BJ (cell line): Measurements from ENCODE around the gene SYNE1. TPM values are rescaled to one million over a fixed set of nuclear protein-coding genes. Genes with fewer than 3 reads are reported as not detected.
A peak's percentile ranks its signal among the peaks of the same experiment; 100 is the strongest.

Experiments used
- CTCF ChIA-PET: fragments of 350-600 bp; formaldehyde crosslinking; extraction: SDS; loops from one replicate; lab custom pipeline; 2021; ENCODE audit warnings: antibody characterized with exemption, inconsistent platforms; lab: Yijun Ruan, JAX
- POLR2A ChIA-PET: fragments of 300-600 bp; sonication (Branson Sonifier 250); formaldehyde crosslinking; extraction: SDS; loops from one replicate; lab custom pipeline; 2021; ENCODE audit warnings: antibody characterized with exemption; lab: Charles Lee
- DNase-seq: peaks from one replicate; pipeline ENCODE4 v3.0.0-alpha.2; 2011; ENCODE audit warnings: low read depth
- H3K27me3 ChIP-seq: 2 replicates; pipeline ENCODE4 v1.6.0; 2011; ENCODE audit warnings: low read length; ENCODE audit not compliant: control insufficient read depth, insufficient read depth
- H3K36me3 ChIP-seq: 2 replicates; pipeline ENCODE4 v1.5.1; 2011; ENCODE audit warnings: low read length; ENCODE audit not compliant: control insufficient read depth, insufficient read depth
- H3K4me3 ChIP-seq: 2 replicates; pipeline ENCODE4 v1.5.1; 2011; ENCODE audit warnings: low read depth, mild to moderate bottlenecking, control low read depth, low read length
- polyA plus RNA-seq: library from polyadenylated mRNA; depleted of rRNA; stranded (reverse); fragments of >200 nt; gene quantifications from 2 replicates; pipeline ENCODE4 v1.2.3, GENCODE V29; 2011
- TF ChIP-seq, protein P1 (sequence below): IDR thresholded peaks from 2 replicates; pipeline ENCODE4 v1.5.1; 2011; ENCODE audit warnings: low read depth, mild to moderate bottlenecking, control low read depth, inconsistent platforms, low read length, moderate library complexity; ENCODE audit not compliant: insufficient read depth

Gene SYNE1
- polyA plus RNA-seq, 1 experiment = 44.2 TPM

DNA sequence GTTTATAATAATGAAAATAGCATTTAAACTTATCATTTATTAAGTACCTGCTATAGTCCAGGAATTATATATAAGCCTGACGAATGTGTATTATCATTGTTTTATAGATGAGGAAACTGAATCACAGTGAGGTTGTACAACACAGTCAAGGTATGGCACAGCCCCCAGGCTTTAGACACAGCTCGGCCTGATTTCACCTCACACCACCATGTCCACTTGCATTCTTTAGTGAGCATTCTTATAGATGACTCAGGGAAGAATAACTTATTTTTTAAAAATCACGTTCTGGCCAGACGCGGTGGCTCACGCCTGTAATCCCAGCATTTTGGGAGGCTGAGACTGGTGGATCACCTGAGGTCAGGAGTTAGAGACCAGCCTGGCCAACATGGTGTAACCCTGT is 289.0 kb downstream of the SYNE1 start:
- H3K4me3 ChIP-seq = no peak overlapping the region
- POLR2A ChIA-PET = no interaction called here
- DNase-seq = no peak
- CTCF ChIA-PET = interaction anchor here (1.0 kb wide), 1 partner anchor 9 kb away, joined by 3 read pairs; no protein-coding TSS in a partner anchor
- TF ChIP-seq, protein P1, sequence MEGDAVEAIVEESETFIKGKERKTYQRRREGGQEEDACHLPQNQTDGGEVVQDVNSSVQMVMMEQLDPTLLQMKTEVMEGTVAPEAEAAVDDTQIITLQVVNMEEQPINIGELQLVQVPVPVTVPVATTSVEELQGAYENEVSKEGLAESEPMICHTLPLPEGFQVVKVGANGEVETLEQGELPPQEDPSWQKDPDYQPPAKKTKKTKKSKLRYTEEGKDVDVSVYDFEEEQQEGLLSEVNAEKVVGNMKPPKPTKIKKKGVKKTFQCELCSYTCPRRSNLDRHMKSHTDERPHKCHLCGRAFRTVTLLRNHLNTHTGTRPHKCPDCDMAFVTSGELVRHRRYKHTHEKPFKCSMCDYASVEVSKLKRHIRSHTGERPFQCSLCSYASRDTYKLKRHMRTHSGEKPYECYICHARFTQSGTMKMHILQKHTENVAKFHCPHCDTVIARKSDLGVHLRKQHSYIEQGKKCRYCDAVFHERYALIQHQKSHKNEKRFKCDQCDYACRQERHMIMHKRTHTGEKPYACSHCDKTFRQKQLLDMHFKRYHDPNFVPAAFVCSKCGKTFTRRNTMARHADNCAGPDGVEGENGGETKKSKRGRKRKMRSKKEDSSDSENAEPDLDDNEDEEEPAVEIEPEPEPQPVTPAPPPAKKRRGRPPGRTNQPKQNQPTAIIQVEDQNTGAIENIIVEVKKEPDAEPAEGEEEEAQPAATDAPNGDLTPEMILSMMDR = no peak
- H3K36me3 ChIP-seq = peaks cover 8% of the 10 kb centered on the region
- no peaks in the 10 kb centered on the region for H3K27me3 ChIP-seq

DNA sequence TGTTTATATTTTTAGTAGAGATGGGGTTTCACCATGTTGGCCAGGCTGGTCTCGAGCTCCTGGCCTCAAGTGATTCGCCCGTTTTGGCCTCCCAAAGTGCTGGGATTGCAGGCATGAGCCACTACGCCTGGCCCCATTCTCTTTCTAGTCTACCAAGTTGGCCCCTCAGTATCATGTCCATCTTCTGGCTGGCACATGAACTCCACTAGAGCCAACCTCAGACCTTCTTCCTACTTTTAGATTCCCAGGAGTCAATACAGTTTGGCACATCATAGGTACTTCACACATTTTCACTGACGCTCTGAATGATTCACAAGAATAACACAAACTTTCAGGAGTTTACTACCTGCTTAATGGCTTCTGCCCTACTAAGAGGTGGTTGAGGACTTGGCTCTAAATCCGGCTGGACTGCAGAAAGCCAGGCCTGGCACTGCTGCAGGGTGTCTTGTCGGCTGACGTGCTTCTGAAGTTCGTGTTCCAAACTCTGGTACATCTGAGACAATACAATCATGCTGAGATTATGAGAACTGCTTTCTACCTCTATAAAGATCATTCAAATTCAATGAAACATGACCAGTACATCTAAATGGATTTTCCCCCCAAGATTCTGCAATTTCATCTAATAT is 293.3 kb downstream of the SYNE1 start:
- DNase-seq = no peak
- Histone ChIP-seq H3K27me3 (no peaks in the 10 kb centered on the region), H3K4me3 (no peak overlapping the region), H3K36me3 (peaks cover 7% of the 10 kb centered on the region)
- ChIA-PET CTCF (no interaction called here), POLR2A (no interaction called here)
- TF ChIP-seq, protein P1 = no peak

DNA sequence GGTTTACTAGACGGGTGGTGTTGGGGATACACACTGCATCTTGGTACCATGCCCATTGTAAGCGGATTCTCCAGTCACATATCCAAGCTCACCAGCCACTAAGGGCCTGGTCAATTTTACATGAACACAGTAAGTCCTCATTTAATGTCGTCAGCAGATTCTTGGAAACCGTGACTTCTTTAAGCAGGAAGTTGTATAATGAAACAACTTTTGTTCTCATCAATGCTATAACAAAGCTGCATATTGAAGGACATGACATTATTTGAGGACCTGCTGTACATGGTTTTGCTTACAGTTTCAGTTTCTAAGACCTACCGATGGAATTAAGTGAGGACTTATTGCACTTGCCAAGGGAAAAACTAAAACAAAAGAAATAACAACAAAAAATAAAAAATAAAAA is 295.6 kb downstream of the SYNE1 start:
- POLR2A ChIA-PET = no interaction called here
- CTCF ChIA-PET = no interaction called here

DNA sequence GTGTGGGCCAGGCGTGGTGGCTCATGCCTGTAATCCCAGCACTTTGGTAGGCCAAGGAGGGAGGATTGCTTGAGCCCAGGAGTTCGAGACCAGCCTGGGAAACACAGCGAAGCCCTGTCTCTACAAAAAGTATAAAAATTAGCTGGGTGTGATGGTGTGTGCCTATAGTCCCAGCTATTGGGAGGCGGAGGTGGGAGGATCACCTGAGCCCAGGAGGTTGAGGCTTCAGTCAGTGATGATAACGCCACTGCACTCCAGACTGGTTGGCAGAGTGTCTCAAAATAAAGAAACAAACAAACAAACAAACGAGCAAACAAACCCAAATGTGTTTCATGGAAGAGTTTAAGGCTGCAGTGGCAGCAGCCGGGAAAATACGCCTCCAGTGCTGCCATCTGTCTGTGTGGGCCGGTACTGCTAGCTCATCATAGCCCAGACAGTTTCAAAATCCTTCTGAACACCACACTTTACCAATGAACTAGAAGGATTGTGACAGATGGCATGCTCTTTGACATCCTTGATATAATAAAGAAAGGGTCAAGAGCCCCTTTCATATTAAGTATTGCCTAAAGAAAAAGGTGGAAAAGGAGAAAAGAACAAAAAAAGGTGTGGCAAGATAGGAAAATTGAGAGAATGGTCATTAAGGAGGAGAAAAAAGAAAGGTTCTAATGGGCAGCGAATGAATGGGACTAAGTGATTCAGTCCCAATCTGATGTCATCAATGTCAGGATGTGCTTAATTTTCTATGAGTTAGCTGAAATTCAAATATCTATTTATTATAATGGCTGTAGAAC is 298.6 kb downstream of the SYNE1 start:
- peaks cover 15% of the 10 kb centered on the region for H3K36me3 ChIP-seq

More for the DNA sequence above, 295.6 kb downstream of the SYNE1 start:
- DNase-seq = no peak
- TF ChIP-seq, protein P1 = no peak
- no peaks in the 10 kb centered on the region for H3K27me3 ChIP-seq
- no peak overlapping the region for H3K4me3 ChIP-seq
- H3K36me3 ChIP-seq = peaks cover 12% of the 10 kb centered on the region

DNA sequence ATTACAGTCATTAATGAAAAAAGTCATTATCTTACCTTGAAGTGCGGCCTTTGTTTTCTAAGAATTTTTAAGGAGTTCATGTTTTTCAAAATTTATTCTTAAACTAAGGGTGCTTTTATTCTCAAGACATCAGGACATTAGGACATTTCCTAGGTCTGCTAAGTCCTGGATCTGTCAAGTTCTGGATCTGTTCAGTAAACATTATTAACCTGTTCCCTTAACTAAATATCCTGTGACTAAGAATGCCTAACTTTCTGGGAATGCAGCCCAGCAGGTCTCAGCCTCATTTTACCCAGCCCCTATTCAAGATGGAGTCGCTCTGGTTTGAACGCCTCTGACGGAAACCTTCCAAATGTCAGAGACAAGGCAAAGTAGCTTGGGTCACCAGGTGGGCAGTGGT is 302.6 kb downstream of the SYNE1 start:
- no peak for DNase-seq
- Histone ChIP-seq H3K4me3 (no peak overlapping the region), H3K36me3 (peaks cover 18% of the 10 kb centered on the region), H3K27me3 (no peaks in the 10 kb centered on the region)
- ChIA-PET CTCF (no interaction called here), POLR2A (no interaction called here)
- TF ChIP-seq, protein P1 = no peak

More for the DNA sequence above, 298.6 kb downstream of the SYNE1 start:
- Histone ChIP-seq H3K27me3 (no peaks in the 10 kb centered on the region), H3K4me3 (no peak overlapping the region)
- TF ChIP-seq, protein P1 = peak; percentile 91
- no peak for DNase-seq
- POLR2A ChIA-PET = no interaction called here
- CTCF ChIA-PET = interaction anchor here (0.6 to 3.7 kb wide), 28 partner anchors 8 to 573 kb away, joined by 3 to 22 read pairs (median 4); no protein-coding TSS in a partner anchor
